H1 (cell line): Measurements from ENCODE around the gene TPP2. TPM values are rescaled to one million over a fixed set of nuclear protein-coding genes. Genes with fewer than 3 reads are reported as not detected.

Experiments
- EGR1 ChIP-seq: IDR thresholded peaks from 2 replicates; pipeline ENCODE4 v1.6.1; 2011; ENCODE audit warnings: low read depth, low read length, borderline replicate concordance
- EP300 ChIP-seq, 2 experiments: IDR thresholded peaks; 1 replicate in 1 of 2; 2 replicates in 1 of 2; pipeline ENCODE4 v1.6.1; 2011 to 2012; ENCODE audit warnings: low read depth in 2 of 2, low read length in 2 of 2, mild to moderate bottlenecking in 2 of 2, borderline replicate concordance in 1 of 2, inconsistent platforms in 1 of 2, moderate library complexity in 1 of 2
- KDM4A ChIP-seq: IDR thresholded peaks from one replicate; pipeline ENCODE4 v1.7.1; 2012; ENCODE audit warnings: low read depth, mild to moderate bottlenecking, moderate library complexity, low read length, inconsistent platforms; ENCODE audit not compliant: severe bottlenecking
- POLR2AphosphoS5 ChIP-seq: IDR thresholded peaks from 2 replicates; pipeline ENCODE4 v1.6.1; 2011; ENCODE audit warnings: low read depth, low read length
- TBP ChIP-seq: IDR thresholded peaks from 2 replicates; pipeline ENCODE4 v1.6.1; 2011; ENCODE audit warnings: low read depth, low read length, improper control_type of control experiment
- polyA plus RNA-seq, 7 experiments: library from polyadenylated mRNA; depleted of rRNA in 3 of 7; stranded (reverse) in 5 of 7; unstranded in 2 of 7; fragments of >200 nt in 5 of 7; fragments of 200-250 nt in 2 of 7; gene quantifications; 1 replicate in 5 of 7; 2 replicates in 1 of 7; 4 replicates in 1 of 7; pipeline versions ENCODE4 v1.2.1 to v1.2.3, GENCODE V29; 2011 to 2013; ENCODE audit warnings: missing spikeins in 2 of 7, mixed read lengths in 2 of 7
- total RNA-seq: library from RNA; stranded (reverse); fragmentation: NEBNext Ultra II Directional; extraction: Animal tissue kit (Norgen Biotek cat#: 25700); gene quantifications from 2 replicates; pipeline ENCODE4 v1.2.1, GENCODE V29; 2021

Gene TPP2
- total and polyA plus RNA-seq, 2 of the 8 experiments (the other 6 are each of a cell fraction or from before 2014, with no cell fraction given) = 15.9 to 85.7 TPM

GRCh38 chr13:102593466-102593865 lies 3.3 kb upstream of the TPP2 start (continued):
- TF ChIP-seq POLR2AphosphoS5 = no peak
- no peak for TF ChIP-seq KDM4A
- no peak for TF ChIP-seq TBP
- TF ChIP-seq EGR1 = no peak
- TF ChIP-seq EP300 (IDR thresholded peaks at IDR 0.05; ENCODE audit: borderline replicate concordance in 1 of 2, low read depth in 2 of 2, low read length in 2 of 2) = no peak
